HFFc6 (cell line): ENCODE measurements around the gene KMT5B. TPM values are rescaled to one million over a fixed set of nuclear protein-coding genes. Genes with fewer than 3 reads are reported as not detected.

Source experiments
- DNase-seq: peaks from one replicate; pipeline ENCODE4 v3.0.0-alpha.2; 2018
- H3K27ac Mint-ChIP-seq: 2 replicates; pipeline ENCODE4 v1.8.0; 2020; ENCODE audit warnings: mild to moderate bottlenecking, mixed read lengths
- H3K27me3 Mint-ChIP-seq: 2 replicates; pipeline ENCODE4 v1.8.0; 2021; ENCODE audit warnings: mild to moderate bottlenecking, moderate library complexity, mixed read lengths; ENCODE audit not compliant: insufficient read depth
- H3K36me3 Mint-ChIP-seq: 2 replicates; pipeline ENCODE4 v1.8.0; 2021; ENCODE audit warnings: low read depth, mixed read lengths
- H3K4me1 Mint-ChIP-seq: 2 replicates; pipeline ENCODE4 v1.8.0; 2020; ENCODE audit warnings: low read depth, mixed read lengths
- H3K4me3 Mint-ChIP-seq: 2 replicates; pipeline ENCODE4 v1.8.0; 2020; ENCODE audit warnings: mild to moderate bottlenecking, moderate library complexity, mixed read lengths
- H3K9me3 Mint-ChIP-seq: 2 replicates; pipeline ENCODE4 v1.8.0; 2020; ENCODE audit warnings: mild to moderate bottlenecking, mixed read lengths
- total RNA-seq, 6 experiments: library from RNA; stranded (reverse); fragmentation: NEBNext Ultra II Directional; extraction: Animal tissue kit (Norgen Biotek cat#: 25700); gene quantifications; 2 replicates in 1 of 6; 3 replicates in 5 of 6; pipeline ENCODE4 v1.2.3, GENCODE V29; 2021
- TF ChIP-seq, protein P1 (sequence below): fragments of 200-600 bp; sonication (generic); IDR thresholded peaks from 2 replicates; pipeline ENCODE4 v1.5.0; 2021; ENCODE audit warnings: antibody characterized with exemption, mild to moderate bottlenecking

Gene KMT5B
- total RNA-seq, 6 experiments from 2014 or later = 20.3 to 23.7 (median 22.4) TPM

GRCh38 chr11:68121067-68121899, 91.8 kb downstream of the KMT5B start, which contains the start of gene CHKA:
Gene CHKA (minus strand): TSS chr11:68121388. CDS start chr11:68121177, 211 bp downstream.
- DNase-seq = peak; percentile 75
- H3K36me3 Mint-ChIP-seq = peaks cover 5% of the 10 kb centered on the region; the same call in 1 of the 2 replicates
- no peaks in the 10 kb centered on the region; the same call in 1 of the 2 replicates for H3K27me3 Mint-ChIP-seq
- TF ChIP-seq, protein P1, sequence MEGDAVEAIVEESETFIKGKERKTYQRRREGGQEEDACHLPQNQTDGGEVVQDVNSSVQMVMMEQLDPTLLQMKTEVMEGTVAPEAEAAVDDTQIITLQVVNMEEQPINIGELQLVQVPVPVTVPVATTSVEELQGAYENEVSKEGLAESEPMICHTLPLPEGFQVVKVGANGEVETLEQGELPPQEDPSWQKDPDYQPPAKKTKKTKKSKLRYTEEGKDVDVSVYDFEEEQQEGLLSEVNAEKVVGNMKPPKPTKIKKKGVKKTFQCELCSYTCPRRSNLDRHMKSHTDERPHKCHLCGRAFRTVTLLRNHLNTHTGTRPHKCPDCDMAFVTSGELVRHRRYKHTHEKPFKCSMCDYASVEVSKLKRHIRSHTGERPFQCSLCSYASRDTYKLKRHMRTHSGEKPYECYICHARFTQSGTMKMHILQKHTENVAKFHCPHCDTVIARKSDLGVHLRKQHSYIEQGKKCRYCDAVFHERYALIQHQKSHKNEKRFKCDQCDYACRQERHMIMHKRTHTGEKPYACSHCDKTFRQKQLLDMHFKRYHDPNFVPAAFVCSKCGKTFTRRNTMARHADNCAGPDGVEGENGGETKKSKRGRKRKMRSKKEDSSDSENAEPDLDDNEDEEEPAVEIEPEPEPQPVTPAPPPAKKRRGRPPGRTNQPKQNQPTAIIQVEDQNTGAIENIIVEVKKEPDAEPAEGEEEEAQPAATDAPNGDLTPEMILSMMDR = no peak
- peaks cover 33% of the 10 kb centered on the region for H3K4me1 Mint-ChIP-seq
- H3K9me3 Mint-ChIP-seq = no peaks in the 10 kb centered on the region
- peak within 1 kb of the TSS; percentile 87 for H3K4me3 Mint-ChIP-seq
- H3K27ac Mint-ChIP-seq = peak within 1 kb of the TSS; percentile 82

GRCh38 chr11:68120273-68121066, 92.6 kb downstream of the KMT5B start:
- H3K4me1 Mint-ChIP-seq = peaks cover 33% of the 10 kb centered on the region
- H3K9me3 Mint-ChIP-seq = no peaks in the 10 kb centered on the region
- no peak for DNase-seq
- peaks cover 5% of the 10 kb centered on the region; the same call in 1 of the 2 replicates for H3K36me3 Mint-ChIP-seq
- H3K27me3 Mint-ChIP-seq = no peaks in the 10 kb centered on the region; the same call in 1 of the 2 replicates
- H3K4me3 Mint-ChIP-seq = peak overlapping the region; percentile 87
- peak overlapping the region; percentile 77 for H3K27ac Mint-ChIP-seq
- TF ChIP-seq, protein P1 = no peak

DNA sequence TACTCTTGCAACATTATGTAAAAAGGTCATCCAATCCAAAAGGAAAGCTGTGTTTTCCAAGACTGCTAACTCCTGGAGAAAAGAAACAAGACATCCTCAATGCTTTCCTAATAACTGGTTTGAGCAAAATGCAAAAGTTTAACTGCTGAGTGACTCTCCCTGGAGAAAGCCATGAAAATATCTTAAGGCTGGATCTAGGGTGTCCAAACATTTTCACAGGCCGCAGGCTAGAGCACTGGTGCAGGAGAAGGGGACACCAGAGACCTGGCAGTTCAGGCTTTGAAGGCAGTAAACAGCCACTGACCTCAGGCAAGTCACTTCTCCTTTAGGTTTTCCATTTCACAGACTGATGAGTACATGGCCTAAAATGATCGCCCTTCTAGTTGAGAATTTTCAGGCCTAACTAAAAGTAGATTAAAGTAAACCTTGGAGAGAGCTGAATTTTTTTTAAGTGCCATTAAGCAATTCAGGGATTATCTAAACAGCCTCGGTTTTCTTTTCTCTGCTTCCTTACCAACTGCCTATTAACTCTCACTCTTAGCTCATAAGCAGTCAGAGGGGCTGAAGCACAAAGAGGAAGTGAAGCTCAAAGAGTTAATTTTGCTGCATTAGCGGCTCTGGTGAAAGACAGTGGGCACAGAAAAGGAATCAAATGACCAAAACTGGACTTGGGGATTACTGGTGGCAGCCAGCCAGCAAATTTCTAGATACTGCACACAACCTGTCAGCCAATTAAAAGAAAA, 94.2 kb downstream of the KMT5B start:
- H3K36me3 Mint-ChIP-seq = peaks cover 5% of the 10 kb centered on the region; the same call in 1 of the 2 replicates
- H3K9me3 Mint-ChIP-seq = no peaks in the 10 kb centered on the region
- peak overlapping the region; percentile 87 for H3K4me3 Mint-ChIP-seq
- peaks cover 33% of the 10 kb centered on the region for H3K4me1 Mint-ChIP-seq
- no peaks in the 10 kb centered on the region; the same call in 1 of the 2 replicates for H3K27me3 Mint-ChIP-seq
- DNase-seq = no peak
- TF ChIP-seq, protein P1 = no peak
- peak overlapping the region; percentile 42 for H3K27ac Mint-ChIP-seq

DNA sequence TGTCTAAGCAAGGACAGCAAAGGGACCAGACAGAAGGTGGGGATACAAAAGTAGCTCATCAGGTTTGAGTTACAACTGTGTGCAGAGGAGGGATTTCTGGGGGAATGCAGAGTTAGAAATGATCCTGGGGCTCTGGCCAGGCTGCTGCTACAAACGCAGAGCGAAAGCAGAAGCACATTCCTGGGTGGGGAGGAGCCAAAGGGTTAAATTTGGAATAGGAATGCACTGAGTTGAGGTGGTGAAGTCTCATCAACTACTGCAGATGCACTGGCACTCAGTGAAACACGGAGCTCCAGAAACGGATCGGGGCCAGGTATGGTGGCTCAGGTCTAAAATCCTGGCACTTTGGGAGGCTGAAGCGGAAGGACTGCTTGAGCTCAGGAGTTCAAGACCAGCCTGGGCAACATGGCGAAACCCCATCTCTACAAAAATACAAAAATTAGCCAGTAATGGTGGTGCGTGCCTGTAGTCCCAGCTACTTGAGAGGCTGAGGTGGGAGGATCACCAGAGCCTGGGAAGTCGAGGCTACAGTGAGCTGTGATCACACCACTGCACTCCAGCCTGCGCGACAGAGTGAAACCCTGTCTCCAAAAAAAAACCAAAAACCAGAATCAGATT, 95.1 kb downstream of the KMT5B start:
- peaks cover 5% of the 10 kb centered on the region; the same call in 1 of the 2 replicates for H3K36me3 Mint-ChIP-seq
- no peak for DNase-seq
- peaks cover 30% of the 10 kb centered on the region for H3K4me1 Mint-ChIP-seq

More for the DNA sequence above, 95.1 kb downstream of the KMT5B start:
- no peaks in the 10 kb centered on the region for H3K9me3 Mint-ChIP-seq
- H3K4me3 Mint-ChIP-seq = peak overlapping the region; percentile 17; the same call in 1 of the 2 replicates
- no peaks in the 10 kb centered on the region; the same call in 1 of the 2 replicates for H3K27me3 Mint-ChIP-seq
- TF ChIP-seq, protein P1 = no peak
- no peak overlapping the region for H3K27ac Mint-ChIP-seq
